ENCODE measurements around the gene C4orf51. TPM values are rescaled to one million over a fixed set of nuclear protein-coding genes. Genes with fewer than 3 reads are reported as not detected.

The C4orf51 gene
- total and polyA plus RNA-seq, 2 of the 4 experiments (the other 2 are of a cell fraction), result not detected

- TF ChIP-seq MXI1 (IDR thresholded peaks at IDR 0.05; ENCODE audit: borderline replicate concordance, low read depth, low read length) (peak; percentile 62; the same call in 1 of the 2 replicates), FOS (IDR thresholded peaks at IDR 0.05; ENCODE audit: low read depth, low read length) (peak; percentile 80), CEBPB (IDR thresholded peaks at IDR 0.05; ENCODE audit: low read depth, low read length) (peak; percentile 66; the same call in 1 of the 2 replicates)
Measured at GRCh38 chr4:145734576-145735346, 54.8 kb downstream of the C4orf51 start (continued).

DNA sequence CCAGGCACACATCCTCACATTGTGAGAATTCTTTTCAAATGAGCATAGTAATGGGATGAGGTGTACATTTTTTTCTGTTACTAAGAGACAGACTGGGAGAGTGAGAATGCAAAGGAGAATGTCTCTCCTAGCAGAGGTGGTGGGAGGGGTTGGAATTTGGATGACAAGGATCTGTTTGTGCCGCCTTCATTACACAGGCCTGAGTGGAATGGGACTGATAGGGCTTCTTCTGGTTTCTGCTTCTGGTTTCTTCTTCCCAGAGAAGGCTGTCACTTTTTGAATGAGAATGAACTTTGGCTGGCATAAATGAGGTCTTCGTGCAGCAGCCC is 55.4 kb downstream of the C4orf51 start:
- in situ Hi-C loops (cut with MboI; ENCODE audit: low sequenced_read_pairs), result loop anchor here (5.0 kb wide), 1 partner anchor 72 kb away; no protein-coding TSS in a partner anchor
- Histone ChIP-seq H3K9ac (ENCODE audit: low read depth, low read length) (no peak overlapping the region), H4K5ac (ENCODE audit: low read depth, low read length) (peak overlapping the region; percentile 51; the same call in 1 of the 2 replicates), H3K36me3 (ENCODE audit: control insufficient read depth, insufficient read depth, low read length) (no peaks in the 10 kb centered on the region), H3K4me3 (ENCODE audit: insufficient read depth, low read depth, low read length) (no peak overlapping the region), H4K91ac (ENCODE audit: insufficient read depth, low read depth, low read length) (peak overlapping the region; percentile 99), H4K8ac (ENCODE audit: low read depth in 2 of 2, low read length in 2 of 2) (peak overlapping the region; percentile 82 to 87), H3K27ac (ENCODE audit: insufficient read depth, low read length) (peak overlapping the region; percentile 47), H3K23ac (ENCODE audit: low read depth, low read length) (peak overlapping the region; percentile 99), H2AK9ac (replicated peaks; ENCODE audit: low read depth, low read length, poor library complexity) (peak overlapping the region; percentile 19), H3K9me3 (ENCODE audit: control insufficient read depth, insufficient read depth, low read length) (no peaks in the 10 kb centered on the region), H3K18ac (ENCODE audit: low read depth, low read length) (peak overlapping the region; percentile 79; the same call in 1 of the 2 replicates), H3K14ac (replicated peaks; ENCODE audit: low read depth, low read length) (peak overlapping the region; percentile 82), H3K27me3 (ENCODE audit: control insufficient read depth, insufficient read depth, low read length) (no peaks in the 10 kb centered on the region), H2BK15ac (ENCODE audit: low read depth, low read length) (peak overlapping the region; percentile 30; the same call in 2 of the 3 replicates), H2AFZ (replicated peaks; ENCODE audit: low read length, poor library complexity) (peak overlapping the region; percentile 87), H3K56ac (ENCODE audit: extremely low read depth, insufficient read depth, low read length) (peak overlapping the region; percentile 93), H2AK5ac (ENCODE audit: low read depth, low read length) (peak overlapping the region; percentile 83), H4K20me1 (ENCODE audit: insufficient read depth, low read length) (no peaks in the 10 kb centered on the region), H2BK5ac (ENCODE audit: low read depth, low read length, poor library complexity, severe bottlenecking) (peak overlapping the region; percentile 100), H2BK20ac (ENCODE audit: low read depth, low read length) (peak overlapping the region; percentile 98), H3K79me1 (ENCODE audit: low read depth in 1 of 2, low read length in 2 of 2) (peaks cover 0 to 6% of the 10 kb centered on the region in 2 experiments; a peak in 2 of 4 replicates), H2BK120ac (ENCODE audit: low read depth, low read length) (peak overlapping the region; percentile 98), H3K4ac (ENCODE audit: low read depth, low read length) (peak overlapping the region; percentile 99), H3K9me1 (ENCODE audit: insufficient read depth, low read length) (peaks cover 19% of the 10 kb centered on the region), H3K4me2 (ENCODE audit: low read depth, low read length) (peak overlapping the region; percentile 77; the same call in 1 of the 2 replicates), H3K4me1 (ENCODE audit: control insufficient read depth, insufficient read depth, low read length) (peaks cover 30% of the 10 kb centered on the region)
- intact Hi-C loops (cut with micrococcal nuclease), result loop anchor here (1.0 to 10.0 kb wide), 6 partner anchors 57 to 521 kb away; partner anchors contain the start of gene SMAD1
- no CpG with 5 or more reads among the region's 2 CpGs for WGBS, 2 experiments (ENCODE audit: extremely low coverage in 2 of 2, insufficient read length in 1 of 2)
- no TSS peak for BruUV-seq (replicated peaks)
- peak; percentile 96 for DNase-seq
- POLR2A ChIA-PET (ENCODE audit: unreplicated experiment), result no interaction called here
- CTCF ChIA-PET, result no interaction called here
- peak; percentile 56 for ATAC-seq (ENCODE audit: low read depth)
- dilution Hi-C loops (cut with HindIII; ENCODE audit: low sequenced_read_pairs, unreplicated experiment), result no loop called here
- no peak for TF ChIP-seq CHD1 (IDR thresholded peaks at IDR 0.05; ENCODE audit: low read depth, low read length)
- peak; percentile 16; the same call in 1 of the 2 replicates for TF ChIP-seq RAD21 (IDR thresholded peaks at IDR 0.05; ENCODE audit: low read length)
- no peak for TF ChIP-seq SMC3 (IDR thresholded peaks at IDR 0.05; ENCODE audit: low read depth, low read length)
- TF ChIP-seq ELK1 (IDR thresholded peaks at IDR 0.05; ENCODE audit: borderline replicate concordance, low read depth, low read length), result no peak
- peak; percentile 56 for TF ChIP-seq RCOR1 (IDR thresholded peaks at IDR 0.05; ENCODE audit: insufficient replicate concordance, low read length)
- peak; percentile 41; the same call in 1 of the 2 replicates for TF ChIP-seq NFE2L2 (IDR thresholded peaks at IDR 0.05; ENCODE audit: low read depth, low read length)
- peak; percentile 72 for TF ChIP-seq FOS (IDR thresholded peaks at IDR 0.05; ENCODE audit: low read depth, low read length)
- no peak for TF ChIP-seq CEBPB (IDR thresholded peaks at IDR 0.05; ENCODE audit: low read depth, low read length)
- no peak for TF ChIP-seq RFX5 (IDR thresholded peaks at IDR 0.05; ENCODE audit: low read depth, low read length)
- TF ChIP-seq, protein P1, sequence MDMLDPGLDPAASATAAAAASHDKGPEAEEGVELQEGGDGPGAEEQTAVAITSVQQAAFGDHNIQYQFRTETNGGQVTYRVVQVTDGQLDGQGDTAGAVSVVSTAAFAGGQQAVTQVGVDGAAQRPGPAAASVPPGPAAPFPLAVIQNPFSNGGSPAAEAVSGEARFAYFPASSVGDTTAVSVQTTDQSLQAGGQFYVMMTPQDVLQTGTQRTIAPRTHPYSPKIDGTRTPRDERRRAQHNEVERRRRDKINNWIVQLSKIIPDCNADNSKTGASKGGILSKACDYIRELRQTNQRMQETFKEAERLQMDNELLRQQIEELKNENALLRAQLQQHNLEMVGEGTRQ (IDR thresholded peaks at IDR 0.05; ENCODE audit: low read depth, low read length), result no peak
- peak; percentile 18; the same call in 1 of the 2 replicates for TF ChIP-seq MAZ (IDR thresholded peaks at IDR 0.05; ENCODE audit: borderline replicate concordance, low read depth, low read length)
- TF ChIP-seq POLR2A (IDR thresholded peaks at IDR 0.05; ENCODE audit: low read depth, low read length), result 0 out of 2 replicates have a peak, but pooled peaks have one; percentile 48
- peak; percentile 74 for TF ChIP-seq BHLHE40 (IDR thresholded peaks at IDR 0.05; ENCODE audit: low read depth, low read length)
- no peak for TF ChIP-seq MXI1 (IDR thresholded peaks at IDR 0.05; ENCODE audit: borderline replicate concordance, low read depth, low read length)
